Fibroblast of villous mesenchyme (primary cell): Measurements from ENCODE around the gene TBC1D16. TPM values are rescaled to one million over a fixed set of nuclear protein-coding genes. Genes with fewer than 3 reads are reported as not detected.

Experiments used
- DNase-seq: peaks from one replicate; pipeline ENCODE4 v3.0.0-alpha.2; 2010; ENCODE audit warnings: low read depth
- H3K4me3 ChIP-seq: 2 replicates; pipeline ENCODE4 v1.5.1; 2011; ENCODE audit warnings: low read depth, mild to moderate bottlenecking, low read length
- CTCF ChIP-seq: IDR thresholded peaks from 2 replicates; pipeline ENCODE4 v1.5.1; 2012; ENCODE audit warnings: low read depth, mild to moderate bottlenecking, low read length; ENCODE audit not compliant: insufficient read depth
- total RNA-seq: library from RNA; depleted of rRNA; stranded (reverse); fragments of >200 nt; gene quantifications from 2 replicates; pipeline ENCODE4 v1.2.3, GENCODE V29; 2012

The TBC1D16 gene
- total RNA-seq, 1 donor, result 32.8 TPM

- H3K4me3 ChIP-seq, result no peak overlapping the region
- TF ChIP-seq CTCF, result no peak
- DNase-seq, result no peak
Observed at GRCh38 chr17:80017226-80018010, 18.3 kb downstream of the TBC1D16 start.

- TF ChIP-seq CTCF, result no peak
- DNase-seq, result no peak
Observed at GRCh38 chr17:80012765-80013741, 22.6 kb downstream of the TBC1D16 start.

GRCh38 chr17:80011989-80012555 is 23.6 kb downstream of the TBC1D16 start:
- no peak overlapping the region for H3K4me3 ChIP-seq
- no peak for DNase-seq
- no peak for TF ChIP-seq CTCF

More at GRCh38 chr17:80012765-80013741, 22.6 kb downstream of the TBC1D16 start:
- no peak overlapping the region for H3K4me3 ChIP-seq

GRCh38 chr17:80010283-80010858 is 25.3 kb downstream of the TBC1D16 start:
- H3K4me3 ChIP-seq, result no peak overlapping the region
- DNase-seq, result no peak
- no peak for TF ChIP-seq CTCF

DNA sequence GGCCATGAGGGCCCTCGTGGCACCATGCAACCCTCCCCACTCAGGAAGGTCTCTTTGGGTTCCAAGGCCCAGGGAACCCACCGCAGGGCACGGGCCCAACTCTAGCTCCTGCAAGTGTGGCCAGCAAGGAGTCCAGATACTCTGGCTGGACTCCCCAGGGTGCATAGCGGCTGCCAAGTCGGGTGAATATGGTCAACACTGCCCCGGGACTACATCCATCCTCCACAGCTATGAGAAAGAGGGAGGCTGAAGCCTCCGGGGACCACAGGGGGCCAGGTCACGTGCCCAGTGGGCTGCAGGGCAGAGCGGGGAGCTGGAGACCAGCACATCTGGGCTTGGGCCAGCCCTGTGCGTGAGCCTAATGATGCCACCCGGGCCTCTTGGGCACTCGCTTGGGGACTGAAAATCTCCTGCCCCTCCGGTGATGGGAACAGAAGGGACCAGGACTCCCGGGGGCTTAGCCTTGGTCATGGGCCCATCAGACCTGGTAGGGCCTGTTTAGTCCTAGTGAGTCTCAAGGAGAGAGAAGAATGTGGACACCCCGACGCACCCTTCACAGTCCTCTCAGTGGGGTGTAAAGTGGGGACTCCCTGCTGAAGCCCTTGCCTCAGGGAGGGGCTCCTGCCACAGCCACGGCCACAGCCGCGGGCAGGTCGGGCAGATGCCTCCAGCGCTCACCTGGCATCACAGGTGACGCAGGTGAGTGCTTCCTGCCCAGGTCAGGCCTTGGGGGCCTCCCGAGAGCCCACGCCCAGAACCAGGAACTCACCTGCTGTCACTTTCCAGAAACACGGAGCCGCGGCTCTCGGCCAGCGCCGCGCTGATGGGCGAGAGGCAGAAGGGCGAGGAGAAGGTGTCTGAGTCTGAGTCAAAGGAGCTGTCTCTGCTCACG is 26.0 kb downstream of the TBC1D16 start:
- no peak for DNase-seq
- no peak for TF ChIP-seq CTCF
- H3K4me3 ChIP-seq, result no peak overlapping the region
